Psoas muscle (tissue), 8 donors: ENCODE data around the gene CXorf58. TPM values are rescaled to one million over a fixed set of nuclear protein-coding genes. Genes with fewer than 3 reads are reported as not detected.

Source experiments
- ATAC-seq, 4 donors: fragments of 200-7000 bp; cut with Tn5 transposase; one replicate each; pipeline ENCODE4 v1.9.1; 2020; ENCODE audit warnings: moderate library complexity in 3 of 4, mild to moderate bottlenecking in 2 of 4
- DNase-seq, 2 donors: peaks; one replicate each; pipeline ENCODE4 v3.0.0-alpha.2; 2020
- H3K27ac ChIP-seq: fragments of 200-600 bp; one replicate; pipeline ENCODE4 v1.8.0; 2022
- H3K27me3 ChIP-seq, 3 donors: fragments of 200-600 bp in 1 of 3; one replicate each; pipeline versions ENCODE4 v1.6.1 to v1.8.0; 2013 to 2022; ENCODE audit warnings: low read length in 2 of 3, mild to moderate bottlenecking in 2 of 3, moderate library complexity in 1 of 3; ENCODE audit not compliant: insufficient read depth in 3 of 3
- H3K36me3 ChIP-seq, 2 donors: fragments of 200-600 bp in 1 of 2; one replicate each; pipeline versions ENCODE4 v1.6.1 to v1.8.0; 2013 to 2022; ENCODE audit warnings: low read depth in 1 of 2, mild to moderate bottlenecking in 1 of 2, moderate library complexity in 1 of 2; ENCODE audit not compliant: insufficient read depth in 1 of 2
- H3K4me1 ChIP-seq: fragments of 200-600 bp; one replicate; pipeline ENCODE4 v1.8.0; 2022
- H3K4me3 ChIP-seq: fragments of 200-600 bp; one replicate; pipeline ENCODE4 v1.8.0; 2022; ENCODE audit warnings: mild to moderate bottlenecking
- H3K9me3 ChIP-seq: fragments of 200-600 bp; one replicate; pipeline ENCODE4 v1.8.0; 2022
- WGBS, 3 donors: extraction: QIAGEN DNeasy Blood & Tissue Kit; methylation state at CpG; one replicate each; pipeline versions ENCODE4 v1.1.6 to v1.1.7; 2013; 5-methylcytosine and 5-hydroxymethylcytosine counted together
- intact Hi-C, 2 donors: fragments of 100-400 bp; cut with DNase I; formaldehyde crosslinking; loops; one replicate each; pipeline versions ENCODE4 v1.11.0 to v1.14.2; 2022
- polyA plus RNA-seq, 3 donors: library from polyadenylated mRNA; stranded (reverse); fragments of 200-250 nt; gene quantifications; one replicate each; pipeline ENCODE4 v1.2.3, GENCODE V29; 2013
- total RNA-seq, 4 donors: library from RNA; stranded (reverse); fragmentation: NEBNext Ultra II Directional in 2 of 4; extraction: Animal tissue kit (Norgen Biotek cat#: 25700) in 2 of 4; gene quantifications; one replicate each; pipeline versions ENCODE4 v1.2.1 to v1.2.4, GENCODE V29; 2021 to 2023
- TF ChIP-seq, protein P1 (sequence below): fragments of 200-600 bp; IDR thresholded peaks from one replicate; pipeline ENCODE4 v1.8.0; 2022; ENCODE audit warnings: antibody characterized with exemption
- donor health status: healthy with polysubstance abuse.
- donor health status: DM: no; HTN: no; CAD: no; lungs with moderate emphysema.
- donor health status: Bipolar disorder and iron deficiency.
- donor health status: healthy.
- donor health status: DM: yes; HTN: yes; CAD: no.
- donor health status: DM: no; HTN: no; CAD: no.
- donor health status: DM: no; HTN: no; CAD: no.
- donor health status: DM: yes; HTN: yes; CAD: no.

The CXorf58 gene
- total and polyA plus RNA-seq, 7 donors: 0.08 to 0.50 (median 0.17) TPM; not detected in 2

GRCh38 chrX:23952984-23953907 is 45.4 kb downstream of the CXorf58 start:
- DNase-seq: no peak
- H3K27ac ChIP-seq: no peak overlapping the region
- peaks cover 0 to 4% (median 0%) of the 10 kb centered on the region in 3 donors for H3K27me3 ChIP-seq
- no peaks in the 10 kb centered on the region for H3K4me1 ChIP-seq
- H3K36me3 ChIP-seq: no peaks in the 10 kb centered on the region
- TF ChIP-seq, protein P1, sequence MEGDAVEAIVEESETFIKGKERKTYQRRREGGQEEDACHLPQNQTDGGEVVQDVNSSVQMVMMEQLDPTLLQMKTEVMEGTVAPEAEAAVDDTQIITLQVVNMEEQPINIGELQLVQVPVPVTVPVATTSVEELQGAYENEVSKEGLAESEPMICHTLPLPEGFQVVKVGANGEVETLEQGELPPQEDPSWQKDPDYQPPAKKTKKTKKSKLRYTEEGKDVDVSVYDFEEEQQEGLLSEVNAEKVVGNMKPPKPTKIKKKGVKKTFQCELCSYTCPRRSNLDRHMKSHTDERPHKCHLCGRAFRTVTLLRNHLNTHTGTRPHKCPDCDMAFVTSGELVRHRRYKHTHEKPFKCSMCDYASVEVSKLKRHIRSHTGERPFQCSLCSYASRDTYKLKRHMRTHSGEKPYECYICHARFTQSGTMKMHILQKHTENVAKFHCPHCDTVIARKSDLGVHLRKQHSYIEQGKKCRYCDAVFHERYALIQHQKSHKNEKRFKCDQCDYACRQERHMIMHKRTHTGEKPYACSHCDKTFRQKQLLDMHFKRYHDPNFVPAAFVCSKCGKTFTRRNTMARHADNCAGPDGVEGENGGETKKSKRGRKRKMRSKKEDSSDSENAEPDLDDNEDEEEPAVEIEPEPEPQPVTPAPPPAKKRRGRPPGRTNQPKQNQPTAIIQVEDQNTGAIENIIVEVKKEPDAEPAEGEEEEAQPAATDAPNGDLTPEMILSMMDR: no peak
- no peak overlapping the region for H3K4me3 ChIP-seq
- no peaks in the 10 kb centered on the region for H3K9me3 ChIP-seq
- intact Hi-C loops: no loop called here
- WGBS, 3 donors: 44 to 49% (median 46%) methylated on average over 9 of the region's 9 CpGs
- no peak for ATAC-seq

DNA sequence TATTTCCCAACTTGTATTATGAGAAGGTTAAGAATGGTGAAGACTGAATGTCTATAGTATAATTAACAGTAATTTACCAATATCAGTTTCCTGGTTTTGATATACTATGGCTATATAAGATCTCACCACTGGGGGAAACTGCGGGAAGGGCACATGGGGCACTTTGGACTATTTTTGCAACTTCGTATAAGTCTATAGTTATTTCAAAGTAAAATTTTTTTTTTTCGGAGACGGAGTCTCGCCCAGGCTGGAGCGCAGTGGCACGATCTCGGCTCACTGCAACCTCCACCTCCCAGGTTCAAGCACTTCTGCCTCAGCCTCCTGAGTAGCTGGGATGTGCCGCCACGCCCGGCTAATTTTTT is 46.1 kb downstream of the CXorf58 start:
- Histone ChIP-seq H3K27ac (no peak overlapping the region), H3K4me3 (no peak overlapping the region), H3K27me3 (peaks cover 0 to 4% (median 0%) of the 10 kb centered on the region in 3 donors), H3K4me1 (no peaks in the 10 kb centered on the region), H3K36me3 (no peaks in the 10 kb centered on the region), H3K9me3 (no peaks in the 10 kb centered on the region)
- DNase-seq: no peak
- TF ChIP-seq, protein P1: no peak
- 90 to 95% (median 92%) methylated on average over 11 of the region's 11 CpGs for WGBS, 3 donors
- no peak for ATAC-seq
- intact Hi-C loops: no loop called here

- Histone ChIP-seq H3K9me3 (no peaks in the 10 kb centered on the region), H3K27ac (no peak overlapping the region), H3K27me3 (peaks cover 0 to 4% (median 0%) of the 10 kb centered on the region in 3 donors), H3K36me3 (no peaks in the 10 kb centered on the region), H3K4me1 (no peaks in the 10 kb centered on the region), H3K4me3 (no peak overlapping the region)
- ATAC-seq (no peak), DNase-seq (no peak)
- WGBS, 3 donors: 65 to 91% (median 90%) methylated on average over 4 of the region's 4 CpGs
- TF ChIP-seq, protein P1: no peak
- intact Hi-C loops: no loop called here
Observed at GRCh38 chrX:23954396-23954795, 46.6 kb downstream of the CXorf58 start.

DNA sequence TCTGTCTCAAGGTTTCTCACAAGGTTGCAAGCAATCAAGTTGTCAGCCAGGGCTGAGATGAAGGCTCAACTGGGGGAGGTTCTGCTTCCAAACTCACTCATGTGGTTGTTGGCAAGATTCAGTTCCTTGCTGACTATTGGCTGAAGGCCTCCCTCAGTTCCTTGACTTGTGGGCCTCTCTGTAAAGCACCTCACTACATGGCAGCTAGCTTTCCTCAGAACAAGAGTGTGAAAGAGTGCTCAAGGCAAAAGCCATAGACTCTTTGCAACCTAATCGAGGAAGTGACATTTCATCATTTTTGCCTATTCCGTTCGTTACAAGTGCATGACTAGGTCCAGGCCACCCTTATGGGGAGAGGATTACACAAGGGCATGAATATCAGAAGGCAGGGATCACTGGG is 52.0 kb downstream of the CXorf58 start:
- H3K36me3 ChIP-seq: no peaks in the 10 kb centered on the region
- no peak for ATAC-seq
- H3K27me3 ChIP-seq: no peaks in the 10 kb centered on the region
- 80 to 90% (median 85%) methylated on average over 3 of the region's 3 CpGs for WGBS, 3 donors
- intact Hi-C loops: no loop called here
- H3K4me1 ChIP-seq: no peaks in the 10 kb centered on the region
- no peak for DNase-seq
- no peak overlapping the region for H3K4me3 ChIP-seq
- no peak overlapping the region for H3K27ac ChIP-seq
- no peaks in the 10 kb centered on the region for H3K9me3 ChIP-seq
- TF ChIP-seq, protein P1: no peak
